Stomach (tissue), 4 donors: ENCODE data around the gene NYAP2.

Experiments used
- EP300 ChIP-seq: sonication (generic); formaldehyde crosslinking; IDR thresholded peaks from one replicate; pipeline ENCODE4 v1.6.1; 2017; ENCODE audit warnings: antibody characterized with exemption
- POLR2A ChIP-seq, 4 donors: fragments of 450-650 bp; IDR thresholded peaks; one replicate each; pipeline ENCODE4 v1.6.1; 2016; ENCODE audit warnings: antibody characterized with exemption in 4 of 4, control low read depth in 2 of 4, mild to moderate bottlenecking in 1 of 4, moderate library complexity in 1 of 4
- TF ChIP-seq, protein P1 (sequence below), 7 experiments: fragments of 450-650 bp in 4 of 7; fragments of 200-600 bp in 3 of 7; sonication (generic) in 3 of 7; IDR thresholded peaks; one replicate each; pipeline ENCODE4 v1.5.1; 2016 to 2019; ENCODE audit warnings: antibody characterized with exemption in 7 of 7, control low read depth in 2 of 7, mild to moderate bottlenecking in 1 of 7

DNA sequence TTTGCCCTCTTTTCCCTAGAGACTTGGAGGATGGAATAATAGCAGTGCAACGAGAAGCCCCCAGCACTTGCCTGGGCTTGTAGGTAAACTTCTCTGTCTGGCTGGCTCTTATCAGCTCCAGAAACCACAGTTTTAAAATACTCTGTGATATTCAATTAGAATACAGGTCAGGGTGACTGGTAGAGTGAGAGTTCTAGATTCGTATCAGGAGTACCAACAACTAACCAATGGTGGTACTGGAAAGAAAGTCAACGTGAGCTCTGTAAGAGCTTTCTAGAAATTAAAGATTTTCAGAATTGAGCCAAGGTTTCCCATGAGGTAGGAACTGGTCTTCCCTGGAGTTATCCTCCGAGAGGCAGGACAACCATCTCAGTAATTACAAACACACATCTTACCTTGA is 216.9 kb downstream of the NYAP2 start:
- TF ChIP-seq, protein P1, sequence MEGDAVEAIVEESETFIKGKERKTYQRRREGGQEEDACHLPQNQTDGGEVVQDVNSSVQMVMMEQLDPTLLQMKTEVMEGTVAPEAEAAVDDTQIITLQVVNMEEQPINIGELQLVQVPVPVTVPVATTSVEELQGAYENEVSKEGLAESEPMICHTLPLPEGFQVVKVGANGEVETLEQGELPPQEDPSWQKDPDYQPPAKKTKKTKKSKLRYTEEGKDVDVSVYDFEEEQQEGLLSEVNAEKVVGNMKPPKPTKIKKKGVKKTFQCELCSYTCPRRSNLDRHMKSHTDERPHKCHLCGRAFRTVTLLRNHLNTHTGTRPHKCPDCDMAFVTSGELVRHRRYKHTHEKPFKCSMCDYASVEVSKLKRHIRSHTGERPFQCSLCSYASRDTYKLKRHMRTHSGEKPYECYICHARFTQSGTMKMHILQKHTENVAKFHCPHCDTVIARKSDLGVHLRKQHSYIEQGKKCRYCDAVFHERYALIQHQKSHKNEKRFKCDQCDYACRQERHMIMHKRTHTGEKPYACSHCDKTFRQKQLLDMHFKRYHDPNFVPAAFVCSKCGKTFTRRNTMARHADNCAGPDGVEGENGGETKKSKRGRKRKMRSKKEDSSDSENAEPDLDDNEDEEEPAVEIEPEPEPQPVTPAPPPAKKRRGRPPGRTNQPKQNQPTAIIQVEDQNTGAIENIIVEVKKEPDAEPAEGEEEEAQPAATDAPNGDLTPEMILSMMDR (IDR thresholded peaks at IDR 0.05): no peak
- TF ChIP-seq POLR2A (IDR thresholded peaks at IDR 0.05) (no peak), EP300 (no peak)
